Lung (tissue), 12 donors: ENCODE results near the gene SLC22A9. TPM values are rescaled to one million over a fixed set of nuclear protein-coding genes. Genes with fewer than 3 reads are reported as not detected.
"Not testable (repeated sequence)": the region's sequence is repeated elsewhere in the genome, so short reads cannot be mapped to it uniquely, and the experiment has no call there.

Experiments
- ATAC-seq: fragments of 200-7000 bp; cut with Tn5 transposase; one replicate; pipeline ENCODE4 v1.9.1; 2020; ENCODE audit warnings: moderate number of reproducible peaks; ENCODE audit not compliant: insufficient read depth, low FRiP score
- DNase-seq, 3 donors: peaks; one replicate each; pipeline ENCODE4 v3.0.0-alpha.2; 2013 to 2017
- H3K27ac ChIP-seq, 2 donors: one replicate each; pipeline ENCODE4 v1.5.1; 2013; ENCODE audit warnings: mild to moderate bottlenecking in 2 of 2, moderate library complexity in 2 of 2, control low read depth in 1 of 2, inconsistent platforms in 1 of 2, low read depth in 1 of 2, low read length in 1 of 2
- H3K27me3 ChIP-seq, 3 donors: one replicate each; pipeline ENCODE4 v1.5.1; 2013; ENCODE audit warnings: low read length in 2 of 3; ENCODE audit not compliant: control insufficient read depth in 3 of 3, insufficient read depth in 3 of 3
- H3K36me3 ChIP-seq, 4 donors: one replicate each; pipeline ENCODE4 v1.5.1; 2013; ENCODE audit warnings: low read length in 4 of 4, mild to moderate bottlenecking in 1 of 4, moderate library complexity in 1 of 4; ENCODE audit not compliant: control insufficient read depth in 4 of 4, insufficient read depth in 4 of 4
- H3K4me1 ChIP-seq, 5 donors: one replicate each; pipeline ENCODE4 v1.5.1; 2013; ENCODE audit warnings: low read length in 5 of 5, mild to moderate bottlenecking in 2 of 5, moderate library complexity in 1 of 5; ENCODE audit not compliant: control insufficient read depth in 5 of 5, insufficient read depth in 5 of 5
- H3K4me3 ChIP-seq: one replicate; pipeline ENCODE4 v1.5.1; 2013; ENCODE audit warnings: mild to moderate bottlenecking, control low read depth, moderate library complexity
- H3K9ac ChIP-seq, 2 donors: one replicate each; pipeline ENCODE4 v1.5.1; 2013; ENCODE audit warnings: low read length in 2 of 2, control low read depth in 1 of 2; ENCODE audit not compliant: insufficient read depth in 1 of 2
- H3K9me3 ChIP-seq, 4 donors: one replicate each; pipeline ENCODE4 v1.5.1; 2013; ENCODE audit warnings: low read length in 3 of 4, mild to moderate bottlenecking in 1 of 4, moderate library complexity in 1 of 4; ENCODE audit not compliant: control insufficient read depth in 4 of 4, insufficient read depth in 3 of 4
- WGBS, 2 donors: extraction: QIAGEN DNeasy Blood & Tissue Kit; methylation state at CpG; one replicate each; pipeline ENCODE4 v1.1.7; 2013; 5-methylcytosine and 5-hydroxymethylcytosine counted together
- polyA plus RNA-seq, 2 donors: library from polyadenylated mRNA; stranded (reverse); fragments of 200-250 nt; gene quantifications; one replicate each; pipeline ENCODE4 v1.2.1, GENCODE V29; 2013
- total RNA-seq, 2 donors: library from RNA; depleted of rRNA in 1 of 2; stranded (reverse); fragments of >200 nt in 1 of 2; gene quantifications; one replicate each; pipeline ENCODE4 v1.2.1, GENCODE V29; 2014 to 2021
- TF ChIP-seq, protein P1 (sequence below): IDR thresholded peaks from 2 replicates; pipeline ENCODE4 v1.5.1; 2012; ENCODE audit warnings: mild to moderate bottlenecking; ENCODE audit errors: control extremely low read depth, extremely low read depth
- donor health status: control.
- donor health status: control.
- donor health status: Bipolar disorder and iron deficiency.
- donor health status: healthy.
- donor health status: DM: yes; HTN: yes; CAD: no.

The SLC22A9 gene
- total and polyA plus RNA-seq, 4 donors, result not detected

GRCh38 chr11:63406458-63406857 lies 36.9 kb downstream of the SLC22A9 start:
- no peak overlapping the region for H3K9ac ChIP-seq
- no peaks in the 10 kb centered on the region for H3K4me1 ChIP-seq
- no peaks in the 10 kb centered on the region for H3K36me3 ChIP-seq
- H3K27ac ChIP-seq, result no peak overlapping the region
- no peaks in the 10 kb centered on the region for H3K9me3 ChIP-seq
- TF ChIP-seq, protein P1, sequence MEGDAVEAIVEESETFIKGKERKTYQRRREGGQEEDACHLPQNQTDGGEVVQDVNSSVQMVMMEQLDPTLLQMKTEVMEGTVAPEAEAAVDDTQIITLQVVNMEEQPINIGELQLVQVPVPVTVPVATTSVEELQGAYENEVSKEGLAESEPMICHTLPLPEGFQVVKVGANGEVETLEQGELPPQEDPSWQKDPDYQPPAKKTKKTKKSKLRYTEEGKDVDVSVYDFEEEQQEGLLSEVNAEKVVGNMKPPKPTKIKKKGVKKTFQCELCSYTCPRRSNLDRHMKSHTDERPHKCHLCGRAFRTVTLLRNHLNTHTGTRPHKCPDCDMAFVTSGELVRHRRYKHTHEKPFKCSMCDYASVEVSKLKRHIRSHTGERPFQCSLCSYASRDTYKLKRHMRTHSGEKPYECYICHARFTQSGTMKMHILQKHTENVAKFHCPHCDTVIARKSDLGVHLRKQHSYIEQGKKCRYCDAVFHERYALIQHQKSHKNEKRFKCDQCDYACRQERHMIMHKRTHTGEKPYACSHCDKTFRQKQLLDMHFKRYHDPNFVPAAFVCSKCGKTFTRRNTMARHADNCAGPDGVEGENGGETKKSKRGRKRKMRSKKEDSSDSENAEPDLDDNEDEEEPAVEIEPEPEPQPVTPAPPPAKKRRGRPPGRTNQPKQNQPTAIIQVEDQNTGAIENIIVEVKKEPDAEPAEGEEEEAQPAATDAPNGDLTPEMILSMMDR, result no peak
- no peak for DNase-seq
- WGBS, 2 donors, result 89 to 96% methylated on average over 2 of the region's 2 CpGs
- ATAC-seq, result no peak
- peaks cover 0 to 4% (median 0%) of the 10 kb centered on the region in 3 donors for H3K27me3 ChIP-seq
- H3K4me3 ChIP-seq, result no peak overlapping the region

- Histone ChIP-seq H3K27me3 (no peaks in the 10 kb centered on the region), H3K36me3 (no peaks in the 10 kb centered on the region)
- 46 to 94% methylated on average over 2 of the region's 2 CpGs for WGBS, 2 donors
These were observed 47.7 kb downstream of the SLC22A9 start for GRCh38 chr11:63417174-63417852.

GRCh38 chr11:63427971-63428508 lies 58.5 kb downstream of the SLC22A9 start:
- WGBS, 2 donors, result 94 to 96% methylated on average over 2 of the region's 2 CpGs
- DNase-seq, result no peak

More at GRCh38 chr11:63417174-63417852, 47.7 kb downstream of the SLC22A9 start:
- H3K27ac ChIP-seq, result no peak overlapping the region
- no peak for DNase-seq
- ATAC-seq, result no peak
- H3K4me3 ChIP-seq, result no peak overlapping the region
- H3K9ac ChIP-seq, result no peak overlapping the region
- no peaks in the 10 kb centered on the region for H3K4me1 ChIP-seq
- TF ChIP-seq, protein P1, result no peak
- H3K9me3 ChIP-seq, result peaks cover 0 to 8% (median 0%) of the 10 kb centered on the region in 4 donors

GRCh38 chr11:63430731-63431130 lies 61.1 kb downstream of the SLC22A9 start:
- H3K9ac ChIP-seq, DNase-seq, ATAC-seq, H3K27me3 ChIP-seq, H3K4me1 ChIP-seq, H3K36me3 ChIP-seq, H3K4me3 ChIP-seq, H3K9me3 ChIP-seq, H3K27ac ChIP-seq: not testable (repeated sequence)
- 54 to 73% methylated on average over 2 of the region's 2 CpGs for WGBS, 2 donors

More at GRCh38 chr11:63427971-63428508, 58.5 kb downstream of the SLC22A9 start:
- peaks cover 0 to 4% (median 0%) of the 10 kb centered on the region in 4 donors for H3K9me3 ChIP-seq
- H3K36me3 ChIP-seq, result no peaks in the 10 kb centered on the region
- no peak for ATAC-seq
- H3K27me3 ChIP-seq, result no peaks in the 10 kb centered on the region
- H3K9ac ChIP-seq, result no peak overlapping the region
- no peak overlapping the region for H3K4me3 ChIP-seq
- no peak overlapping the region for H3K27ac ChIP-seq
- H3K4me1 ChIP-seq, result no peaks in the 10 kb centered on the region
- TF ChIP-seq, protein P1, result no peak

DNA sequence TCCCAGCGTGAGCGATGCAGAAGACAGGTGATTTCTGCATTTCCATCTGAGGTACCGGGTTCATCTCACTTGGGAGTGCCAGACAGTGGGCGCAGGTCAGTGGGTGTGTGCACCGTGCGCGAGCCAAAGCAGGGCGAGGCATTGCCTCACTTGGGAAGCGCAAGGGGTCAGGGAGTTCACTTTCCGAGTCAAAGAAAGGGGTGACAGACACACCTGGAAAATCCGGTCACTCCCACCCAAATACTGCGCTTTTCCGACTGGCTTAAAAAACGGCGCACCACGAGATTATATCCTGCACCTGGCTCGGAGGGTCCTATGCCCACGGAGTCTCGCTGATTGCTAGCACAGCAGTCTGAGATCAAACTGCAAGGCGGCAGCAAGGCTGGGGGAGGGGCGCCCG lies 65.8 kb downstream of the SLC22A9 start:
- not testable (repeated sequence) for H3K36me3 ChIP-seq, DNase-seq, H3K4me3 ChIP-seq, H3K27me3 ChIP-seq, ATAC-seq, H3K27ac ChIP-seq, H3K9ac ChIP-seq, H3K9me3 ChIP-seq, H3K4me1 ChIP-seq
- 74 to 91% methylated on average over 18 to 22 of the region's 22 CpGs for WGBS, 2 donors

DNA sequence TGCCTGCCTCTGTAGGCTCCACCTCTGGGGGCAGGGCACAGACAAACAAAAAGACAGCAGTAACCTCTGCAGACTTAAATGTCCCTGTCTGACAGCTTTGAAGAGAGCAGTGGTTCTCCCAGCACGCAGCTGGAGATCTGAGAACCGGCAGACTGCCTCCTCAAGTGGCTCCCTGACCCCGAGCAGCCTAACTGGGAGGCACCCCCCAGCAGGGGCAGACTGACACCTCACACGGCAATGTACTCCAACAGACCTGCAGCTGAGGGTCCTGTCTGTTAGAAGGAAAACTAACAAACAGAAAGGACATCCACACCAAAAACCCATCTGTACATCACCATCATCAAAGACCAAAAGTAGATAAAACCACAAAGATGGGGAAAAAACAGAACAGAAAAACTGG lies 66.2 kb downstream of the SLC22A9 start:
- not testable (repeated sequence) for H3K4me1 ChIP-seq

More for the DNA sequence above, 66.2 kb downstream of the SLC22A9 start:
- H3K27ac ChIP-seq, ATAC-seq, H3K36me3 ChIP-seq, DNase-seq, H3K9me3 ChIP-seq, H3K9ac ChIP-seq, H3K4me3 ChIP-seq, H3K27me3 ChIP-seq: not testable (repeated sequence)
- 10 to 19% methylated on average over 4 of the region's 4 CpGs for WGBS, 2 donors
